NOMO-1 (cell line): Measurements from ENCODE around the gene TFRC.
"Not testable (repeated sequence)": the region's sequence is repeated elsewhere in the genome, so short reads cannot be mapped to it uniquely, and the experiment has no call there.

Source experiments
- DNase-seq, 2 experiments: peaks; one replicate each; lab custom pipeline; 2025; ENCODE audit not compliant: unreplicated experiment in 2 of 2; lab: John Stamatoyannopoulos, UW

TFRC gene

DNA sequence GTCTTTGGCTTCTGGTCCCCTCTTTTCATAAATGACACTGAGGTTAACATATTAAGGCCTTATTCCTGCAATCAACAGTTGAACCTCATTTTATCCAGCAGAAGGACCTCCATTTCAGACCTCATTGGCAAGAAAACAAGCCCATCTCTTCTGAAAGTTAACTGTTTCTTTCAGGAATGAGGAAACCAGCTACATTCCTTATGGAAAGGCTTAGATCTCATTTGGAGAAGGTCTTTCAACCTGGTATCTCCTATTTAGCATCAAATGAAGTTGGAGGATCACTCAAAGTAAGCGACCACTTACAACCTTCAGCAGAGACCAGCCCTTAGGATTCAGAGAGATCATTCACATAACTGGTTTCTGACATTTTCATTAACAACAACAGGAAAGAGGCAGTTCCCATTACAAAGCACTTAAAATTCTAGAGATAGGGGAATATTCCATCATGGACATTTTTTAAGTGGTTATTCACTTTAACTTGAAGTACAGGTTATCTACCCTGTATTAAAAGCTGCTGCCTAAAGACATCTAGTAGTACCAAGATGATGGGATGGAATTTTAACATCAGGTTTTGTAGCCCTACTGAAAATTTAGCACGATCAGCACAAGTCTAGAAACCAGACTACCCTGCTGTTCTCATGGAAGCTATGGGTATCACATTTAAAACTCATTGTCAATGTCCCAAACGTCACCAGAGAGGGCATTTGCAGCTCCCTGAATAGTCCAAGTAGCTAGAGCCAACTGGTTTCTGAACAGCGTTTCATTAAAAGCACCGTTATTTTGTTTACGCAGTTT lies 30.4 kb downstream of the TFRC start:
- no peak for DNase-seq

DNA sequence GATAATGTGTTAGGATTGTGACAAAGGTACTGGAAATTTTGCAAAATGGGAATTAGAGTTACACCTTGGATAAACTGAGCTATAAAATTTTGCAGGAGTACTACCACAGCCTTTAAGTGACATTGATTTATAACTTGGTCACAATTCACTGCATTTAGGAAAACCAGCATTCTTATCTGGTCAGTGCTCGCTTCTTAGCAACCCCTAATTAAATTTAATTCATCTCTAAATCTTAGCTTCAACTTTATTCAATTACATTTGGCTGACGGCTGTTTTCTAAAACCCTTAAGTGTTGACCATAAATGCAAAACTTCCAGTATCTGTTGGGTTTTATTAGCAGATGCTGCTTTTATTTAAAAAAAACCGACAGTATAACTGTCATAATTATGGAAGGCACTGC lies 31.3 kb downstream of the TFRC start:
- no peak for DNase-seq

DNA sequence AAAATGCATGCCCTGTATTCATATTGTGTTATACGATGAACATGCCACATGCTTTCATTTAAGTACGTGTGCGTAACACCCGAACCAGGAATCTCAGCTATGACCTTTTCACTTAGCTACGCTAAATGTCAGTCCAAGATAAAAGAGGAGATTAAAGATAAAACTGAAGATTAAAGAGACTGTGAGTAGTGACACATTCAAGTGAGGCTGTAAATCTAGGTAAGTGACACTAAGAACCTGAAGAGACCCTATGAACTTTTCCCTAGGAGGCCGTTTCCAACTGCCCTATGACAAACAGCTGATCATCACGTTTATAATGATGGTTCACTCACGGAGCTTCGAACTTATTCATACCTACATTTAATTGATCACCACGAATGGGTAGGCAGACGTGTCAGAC lies 32.2 kb downstream of the TFRC start:
- DNase-seq = no peak

DNA sequence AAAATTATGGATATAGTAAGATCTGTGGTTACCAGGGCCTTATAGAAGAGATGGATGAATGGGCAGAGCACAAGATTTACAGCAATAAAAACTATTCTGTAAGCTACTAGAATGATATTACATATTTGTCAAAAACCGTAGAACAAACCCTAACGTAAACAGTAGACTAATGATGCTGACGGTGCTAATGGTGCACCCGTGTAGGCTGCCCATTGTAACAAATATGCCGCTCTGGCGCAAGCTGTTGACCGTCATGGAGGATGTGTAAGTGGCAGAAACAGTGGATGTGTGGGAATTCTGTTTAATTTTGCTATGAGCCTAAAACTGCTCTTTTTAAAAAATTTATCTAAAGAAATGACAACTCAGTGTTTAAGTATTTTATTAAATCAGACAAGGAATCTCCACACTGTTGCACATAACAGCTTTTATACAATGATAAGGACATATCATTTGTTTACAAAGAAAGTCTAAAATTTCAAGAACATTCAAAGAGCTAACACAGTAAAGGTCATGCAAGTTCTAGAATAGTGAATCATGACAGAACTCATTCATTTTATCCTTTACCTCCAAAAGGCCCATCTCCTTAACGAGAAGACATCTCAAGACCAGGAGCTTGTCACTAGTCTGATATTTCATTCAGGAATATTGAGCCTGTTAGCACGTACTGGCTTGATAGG lies 32.8 kb downstream of the TFRC start:
- no peak for DNase-seq

DNA sequence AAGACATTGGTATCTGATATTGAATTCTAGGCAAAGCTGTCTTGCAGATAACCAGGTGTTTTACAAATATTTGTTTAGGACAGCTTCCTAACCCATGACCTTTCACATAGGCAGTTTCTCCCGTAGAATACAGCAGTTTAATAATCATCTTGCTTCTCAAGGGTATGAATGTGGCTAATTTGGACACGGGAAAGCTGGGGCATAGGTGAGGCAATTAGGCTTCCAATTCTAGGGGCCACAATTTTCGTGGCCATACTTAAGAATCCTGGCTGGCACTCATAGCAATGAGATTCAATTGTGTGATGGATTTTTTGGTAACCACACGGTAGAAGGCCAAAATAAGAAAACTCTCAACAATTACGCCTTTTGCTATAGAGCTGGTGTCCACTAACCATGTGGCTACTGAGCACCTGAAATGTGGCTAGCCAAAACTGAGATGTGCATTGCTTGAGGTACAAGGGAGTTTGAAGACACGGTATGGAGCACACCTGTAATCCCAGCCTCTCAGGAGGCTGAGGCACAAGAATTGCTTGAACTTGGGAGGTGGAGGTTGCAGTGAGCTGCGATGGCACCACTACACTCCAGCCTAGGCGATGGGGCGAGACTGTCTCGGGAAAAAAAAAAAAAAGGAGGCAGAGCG lies 34.4 kb downstream of the TFRC start:
- no peak for DNase-seq

DNA sequence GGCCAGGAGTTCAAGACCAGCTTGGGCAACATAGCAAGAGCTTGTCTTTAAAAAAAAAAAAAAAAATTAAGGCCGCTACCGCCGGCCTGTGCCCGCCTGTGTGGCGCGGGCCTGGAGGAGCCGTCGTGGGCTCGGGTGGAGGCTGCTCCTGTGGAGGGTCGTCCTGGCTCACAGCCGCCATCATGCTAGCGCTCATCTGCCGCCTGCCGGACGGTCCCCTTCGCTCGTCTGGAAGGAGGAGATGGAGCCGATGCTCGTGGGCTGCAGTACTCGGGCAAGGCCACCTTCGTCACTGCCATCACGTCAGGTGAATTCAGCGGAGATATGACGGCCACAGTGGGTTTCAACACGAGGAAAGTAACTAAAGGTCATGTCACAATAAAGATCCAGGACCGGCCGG lies 37.4 kb downstream of the TFRC start:
- DNase-seq = no peak

DNA sequence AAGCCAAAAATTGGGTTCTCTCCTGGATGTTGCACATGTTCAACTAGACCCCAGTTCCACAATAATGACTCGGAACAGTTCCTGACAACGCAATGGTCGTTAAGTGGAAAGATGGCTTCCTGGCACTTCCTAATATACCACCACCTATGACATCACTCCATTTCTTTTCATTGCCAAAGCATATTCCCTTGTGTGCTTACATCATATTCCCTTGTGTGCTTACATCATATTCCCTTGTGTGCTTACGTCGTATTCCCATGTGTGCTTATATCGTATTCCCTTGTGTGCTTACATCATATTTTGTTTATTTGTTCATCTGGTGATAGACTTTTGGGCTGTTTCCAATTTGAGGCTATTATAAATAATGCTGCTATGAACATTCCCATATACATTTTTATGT lies 39.2 kb downstream of the TFRC start:
- no peak for DNase-seq

DNA sequence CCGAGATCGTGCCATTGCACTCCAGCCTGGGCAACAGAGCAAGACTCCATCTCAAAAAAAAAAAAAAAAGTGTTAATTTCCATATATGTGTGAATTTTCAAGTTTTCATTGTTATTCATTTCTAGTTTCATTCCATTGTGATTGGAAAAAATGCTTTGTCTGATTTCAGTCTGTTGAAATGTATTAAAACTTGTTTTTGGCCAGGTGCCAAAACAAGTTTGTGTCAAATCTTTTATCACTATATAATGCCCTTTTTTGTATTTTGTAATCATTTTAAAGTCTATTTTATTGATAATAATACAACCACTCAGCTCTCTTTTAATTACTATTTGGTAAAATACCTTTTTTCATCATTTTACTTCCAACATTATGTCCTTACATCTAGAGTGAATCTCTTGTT lies 42.5 kb downstream of the TFRC start:
- no peak for DNase-seq

DNA sequence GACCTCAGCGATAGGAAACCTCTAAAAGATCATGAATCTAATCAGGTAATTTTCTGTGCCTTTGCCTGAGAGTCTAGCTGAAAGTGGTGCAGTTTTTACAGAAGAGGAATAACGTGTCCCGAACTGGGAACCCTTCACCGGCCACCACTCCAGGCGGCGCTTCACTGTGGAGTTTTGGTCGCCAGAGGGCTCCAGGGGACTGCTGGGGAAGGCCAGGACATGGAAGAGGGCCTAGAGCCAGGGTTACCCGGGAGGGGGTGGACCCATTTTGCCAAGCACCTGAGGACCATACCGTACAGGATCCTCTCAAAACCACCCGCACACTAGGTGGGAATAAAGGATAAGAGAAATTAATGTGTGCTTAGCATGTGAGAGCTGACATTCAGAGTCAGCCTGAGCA lies 55.8 kb downstream of the TFRC start:
- DNase-seq = not testable (repeated sequence)

DNA sequence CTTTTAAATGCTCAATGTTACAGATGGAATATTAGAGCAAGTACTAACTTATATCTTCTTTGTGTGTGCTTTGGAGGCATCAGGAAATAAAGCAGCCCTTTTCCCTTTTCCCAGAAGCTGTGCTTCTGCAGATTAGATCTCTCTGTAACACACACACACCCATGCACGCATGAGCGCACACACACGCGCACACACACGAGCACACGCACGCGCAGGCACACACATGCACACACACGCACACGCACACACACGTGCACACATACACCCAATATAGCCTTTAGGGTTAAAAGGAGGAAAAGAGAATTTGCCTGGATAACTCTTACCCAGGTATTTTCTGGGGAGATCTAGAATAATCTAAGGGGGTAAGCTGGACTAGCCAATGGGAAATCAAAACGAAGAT lies 56.9 kb downstream of the TFRC start:
- DNase-seq = no peak

DNA sequence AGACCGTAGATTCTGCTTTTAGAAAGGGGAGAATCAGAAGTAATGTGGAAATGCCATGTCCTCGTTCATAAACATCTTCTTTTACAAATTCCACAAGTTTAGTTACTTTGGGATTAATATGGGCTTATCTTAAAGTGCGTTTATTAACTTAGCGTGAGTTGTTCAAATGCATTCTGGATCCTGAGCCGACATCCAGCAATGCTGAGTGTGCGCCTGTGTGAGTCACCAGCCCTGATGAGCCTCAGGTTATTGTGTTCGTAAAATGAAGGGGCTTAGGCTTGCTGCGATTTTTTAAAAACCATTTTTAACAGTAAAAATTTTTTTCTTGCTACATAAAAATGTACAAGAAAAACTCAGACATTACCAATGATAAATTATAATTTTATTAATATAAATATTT lies 57.9 kb downstream of the TFRC start:
- no peak for DNase-seq

DNA sequence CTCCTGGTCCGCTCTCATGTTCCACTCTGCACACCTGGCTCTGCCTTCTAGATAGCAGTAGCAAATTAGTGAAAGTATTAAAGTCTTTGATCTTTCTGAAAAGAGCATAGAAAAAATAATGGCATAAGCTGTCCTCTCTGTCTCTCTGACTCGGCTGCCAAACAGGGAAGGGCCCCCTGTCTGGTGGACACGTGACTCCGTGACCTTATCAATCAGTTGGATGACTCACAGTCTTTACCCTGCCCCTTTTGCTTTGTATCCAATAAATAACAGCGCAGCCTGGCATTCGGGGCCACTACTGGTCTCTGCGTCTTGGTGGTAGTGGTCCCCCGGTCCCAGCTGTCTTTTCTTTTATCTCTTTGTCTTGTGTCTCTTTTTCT lies 59.4 kb downstream of the TFRC start:
- DNase-seq = not testable (repeated sequence)

DNA sequence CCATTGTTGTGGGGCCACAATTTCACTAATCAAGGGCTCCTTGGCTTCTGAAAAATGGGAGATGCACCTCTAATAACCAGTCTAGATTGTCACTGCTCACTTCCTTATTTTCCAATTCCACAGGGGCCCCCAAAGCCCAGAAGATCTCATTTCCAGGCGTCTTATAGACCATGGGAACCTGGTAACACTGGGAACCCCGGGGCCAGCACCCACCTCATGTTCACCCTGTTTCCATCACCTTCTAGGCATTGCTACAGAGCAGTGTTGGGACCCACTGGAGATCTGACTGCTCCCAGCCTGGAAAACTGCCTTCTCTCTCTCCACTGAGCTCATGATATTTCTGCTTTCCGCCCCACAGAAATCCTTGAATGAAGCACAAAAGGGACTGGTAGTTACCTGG lies 61.5 kb downstream of the TFRC start:
- no peak for DNase-seq

DNA sequence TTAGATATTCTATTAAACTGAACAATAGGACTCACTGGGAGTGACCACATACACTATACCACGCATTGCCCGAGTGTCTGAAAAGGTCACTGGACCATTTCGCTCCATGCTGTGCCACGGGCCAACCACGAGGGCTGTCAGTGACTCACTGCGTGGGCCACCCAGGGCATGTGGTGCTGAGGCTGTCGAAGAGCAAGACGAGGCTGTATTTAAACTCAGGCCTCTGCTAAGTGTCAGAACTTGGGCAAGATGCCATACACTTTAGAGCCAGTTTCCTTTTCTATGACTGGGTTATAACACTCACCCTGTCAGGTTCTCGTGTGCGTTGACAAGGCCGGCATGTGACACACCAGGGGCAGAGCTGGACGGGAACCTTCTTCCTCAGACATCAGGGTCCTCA lies 62.3 kb downstream of the TFRC start:
- not testable (repeated sequence) for DNase-seq

DNA sequence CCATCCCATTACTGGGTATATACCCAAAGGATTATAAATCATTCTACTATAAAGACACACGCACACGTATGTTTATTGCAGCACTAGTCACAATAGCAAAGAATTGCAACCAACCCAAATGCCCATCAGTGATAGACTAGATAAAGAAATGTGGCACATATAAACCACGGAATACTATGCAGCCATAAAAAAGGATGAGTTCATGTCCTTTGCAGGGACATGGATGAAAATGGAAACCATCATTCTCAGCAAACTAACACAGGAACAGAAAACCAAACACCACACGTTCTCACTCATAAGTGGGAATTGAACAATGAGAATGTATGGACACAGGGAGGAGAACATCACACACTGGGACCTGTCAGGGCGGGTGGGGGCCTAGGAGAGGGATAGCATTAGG lies 63.7 kb downstream of the TFRC start:
- DNase-seq = not testable (repeated sequence)

DNA sequence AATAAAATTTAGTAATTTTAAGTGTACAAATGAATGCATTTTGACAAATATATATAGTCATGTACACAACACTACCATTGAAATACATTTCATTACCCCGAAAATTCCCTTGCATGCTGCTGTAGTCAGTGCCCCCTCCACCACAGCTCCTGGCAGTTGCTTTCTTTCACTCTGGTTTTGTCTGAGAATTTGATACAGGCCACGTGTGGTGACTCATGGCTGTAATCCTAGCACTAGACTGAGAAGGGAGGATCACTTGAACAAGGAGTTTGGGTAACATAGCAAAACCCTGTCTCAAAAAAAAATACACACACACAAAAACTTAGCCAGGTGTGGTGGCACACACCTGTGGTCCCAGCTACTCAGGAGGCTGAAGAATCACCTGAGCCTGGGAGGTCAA lies 65.4 kb downstream of the TFRC start:
- no peak for DNase-seq

DNA sequence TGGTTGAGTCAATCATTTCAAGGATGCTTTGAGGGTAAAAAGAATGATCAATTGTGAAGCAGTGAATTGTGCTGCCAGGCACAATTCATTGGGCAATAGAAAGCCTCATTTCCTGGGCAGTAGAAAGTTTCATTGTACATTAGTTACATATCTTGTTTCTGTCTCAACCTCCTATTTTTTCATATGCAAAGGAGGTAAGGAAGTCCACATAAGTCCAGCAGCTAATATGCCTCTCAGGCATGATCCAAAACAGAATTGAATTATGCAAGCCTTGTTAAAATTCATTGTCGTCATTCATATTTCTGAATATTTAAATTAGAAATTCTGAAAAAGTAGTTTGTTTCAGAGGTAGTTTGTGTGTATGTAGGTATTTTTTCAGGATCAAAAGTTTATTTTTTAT lies 65.8 kb downstream of the TFRC start:
- no peak for DNase-seq

DNA sequence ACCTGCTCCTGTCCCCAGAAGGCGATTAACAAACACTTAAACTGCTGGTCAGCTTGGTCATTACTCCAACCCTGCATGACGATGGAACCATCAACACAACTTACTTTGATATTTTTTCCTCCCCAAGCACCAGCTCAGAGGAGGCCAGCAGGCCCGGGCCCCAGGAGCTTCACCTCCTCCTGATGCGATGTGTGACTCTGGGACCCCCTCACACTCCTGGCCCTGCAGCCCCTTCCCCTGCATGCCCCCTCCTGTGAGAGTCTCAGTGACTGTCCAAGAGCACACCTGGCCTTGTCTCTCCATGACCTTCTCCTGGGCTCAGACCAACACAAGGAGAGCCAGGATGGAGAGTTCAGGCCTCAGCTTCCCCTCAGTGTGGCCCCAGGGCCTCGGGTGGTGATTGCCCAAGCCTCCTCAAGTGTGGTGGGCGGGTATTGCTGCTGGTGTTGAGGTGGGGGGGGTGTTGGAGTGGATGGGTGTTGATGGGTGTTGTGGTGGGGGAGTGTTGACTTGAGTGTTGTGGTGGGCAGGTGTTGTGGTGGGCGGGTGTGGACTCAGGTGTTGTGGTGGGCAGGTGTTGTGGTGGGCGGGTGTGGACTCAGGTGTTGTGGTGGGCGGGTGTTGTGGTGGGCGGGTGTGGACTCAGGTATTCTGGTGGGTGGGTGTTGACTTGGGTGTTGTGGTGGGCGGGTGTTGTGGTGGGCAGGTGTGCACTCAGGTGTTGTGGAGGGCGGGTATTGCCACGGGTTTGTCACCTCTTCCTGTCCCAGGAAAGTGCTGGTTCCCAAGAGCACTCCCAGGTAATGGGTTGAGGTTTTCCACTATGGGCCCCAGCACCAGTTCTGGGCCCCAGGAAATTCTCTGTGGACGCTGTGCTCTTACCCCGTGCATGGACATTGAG lies 68.1 kb downstream of the TFRC start:
- no peak for DNase-seq

DNA sequence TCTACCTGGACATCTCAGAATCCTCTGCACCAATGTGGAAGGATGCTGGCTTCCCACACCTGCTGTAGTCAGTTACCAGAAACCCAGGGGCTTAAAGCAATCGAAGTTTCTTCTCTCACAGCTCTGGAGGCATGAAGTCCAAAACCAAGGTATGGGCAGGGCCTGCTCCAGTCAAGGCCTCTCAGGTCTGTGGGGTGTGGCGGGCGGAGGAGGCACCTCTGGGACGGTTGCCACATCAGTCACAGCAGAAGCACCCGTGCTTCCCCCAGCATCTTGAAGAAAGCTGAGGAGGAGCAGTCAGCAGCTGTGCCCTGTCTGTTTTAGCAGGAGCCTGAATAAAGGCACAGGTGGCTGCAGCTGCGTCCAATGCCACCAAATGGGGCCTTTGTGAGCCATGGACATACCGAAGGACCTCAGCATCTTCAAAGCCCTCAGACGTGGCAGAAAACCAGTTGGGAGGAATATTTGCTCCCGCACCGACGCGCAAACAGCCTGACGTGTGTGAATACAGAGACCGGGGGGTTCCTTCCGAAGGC lies 68.9 kb downstream of the TFRC start:
- no peak for DNase-seq

DNA sequence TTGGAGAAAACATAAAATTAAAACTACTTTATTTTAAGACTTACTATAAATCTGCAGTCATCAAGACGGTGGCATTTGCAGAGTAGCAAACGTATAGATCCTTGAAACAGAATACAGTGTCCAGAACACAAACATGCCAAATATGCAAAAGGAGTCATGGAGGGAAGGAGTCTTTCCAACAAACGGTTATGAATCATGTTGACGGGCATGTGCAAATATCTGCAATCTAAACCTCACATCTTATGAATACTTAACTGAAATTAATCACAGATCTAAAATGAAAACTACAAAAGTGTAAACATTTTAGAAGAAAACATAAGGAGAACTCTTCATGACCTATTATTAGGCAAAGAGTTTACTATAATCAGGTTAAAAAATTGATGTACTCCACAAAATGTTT lies 69.4 kb downstream of the TFRC start:
- no peak for DNase-seq

DNA sequence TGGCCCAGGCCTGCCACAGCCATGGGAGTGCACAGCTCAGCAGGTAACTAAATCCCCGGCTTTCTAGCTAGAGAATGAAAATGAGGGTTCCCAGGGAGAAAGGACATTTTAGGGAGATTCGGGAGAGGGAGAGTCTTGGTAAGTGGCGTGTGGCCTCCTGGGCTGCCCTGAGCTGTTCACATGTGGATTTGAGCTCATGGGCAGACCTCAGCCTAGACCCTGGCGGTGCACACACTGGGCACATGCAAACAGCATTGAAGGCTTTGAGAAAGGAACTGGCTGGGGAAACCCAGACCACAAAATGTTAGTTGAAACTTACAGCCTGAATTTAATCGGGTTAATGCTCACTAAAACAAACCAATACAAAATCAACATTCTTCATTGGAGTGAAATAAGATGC lies 72.4 kb downstream of the TFRC start:
- DNase-seq = no peak
